Measurements from ENCODE around the gene ATXN7L3B.
"Not testable (repeated sequence)": the region's sequence is repeated elsewhere in the genome, so short reads cannot be mapped to it uniquely, and the experiment has no call there.

The ATXN7L3B gene, protein sequence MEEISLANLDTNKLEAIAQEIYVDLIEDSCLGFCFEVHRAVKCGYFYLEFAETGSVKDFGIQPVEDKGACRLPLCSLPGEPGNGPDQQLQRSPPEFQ

DNA sequence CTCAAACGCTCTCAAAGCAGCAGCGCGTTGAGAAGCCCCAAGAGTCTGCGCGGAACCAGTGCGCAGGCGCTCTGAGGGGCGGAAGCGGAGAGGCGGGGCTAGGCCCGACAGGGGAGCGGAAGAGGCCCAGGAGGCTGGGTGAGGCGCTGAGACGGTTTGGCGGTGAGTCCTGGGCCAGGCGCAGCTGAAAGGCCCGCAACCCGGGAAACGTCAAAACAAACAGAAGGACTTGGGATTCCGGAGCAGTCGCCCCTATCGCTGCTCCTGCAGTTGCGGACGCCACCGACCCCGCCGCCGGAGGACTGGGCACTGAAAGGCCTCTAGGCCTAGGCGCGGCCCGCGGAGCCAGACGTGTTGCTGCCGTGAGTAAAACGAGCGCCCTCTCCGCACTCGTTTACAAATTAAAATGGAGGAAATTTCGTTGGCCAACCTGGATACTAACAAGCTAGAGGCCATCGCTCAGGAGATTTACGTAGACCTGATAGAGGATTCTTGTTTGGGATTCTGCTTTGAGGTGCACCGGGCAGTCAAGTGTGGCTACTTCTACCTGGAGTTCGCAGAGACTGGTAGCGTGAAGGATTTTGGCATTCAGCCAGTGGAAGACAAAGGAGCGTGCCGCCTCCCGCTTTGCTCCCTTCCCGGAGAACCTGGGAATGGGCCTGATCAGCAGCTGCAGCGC lies at the start of gene ATXN7L3B:
Gene ATXN7L3B (plus strand): TSS at position 129 of the 679 bp plus-strand sequence. CDS start 278 bp downstream, at position 407.
- peak; percentile 90 for DNase-seq (ENCODE audit: low read depth)

DNA sequence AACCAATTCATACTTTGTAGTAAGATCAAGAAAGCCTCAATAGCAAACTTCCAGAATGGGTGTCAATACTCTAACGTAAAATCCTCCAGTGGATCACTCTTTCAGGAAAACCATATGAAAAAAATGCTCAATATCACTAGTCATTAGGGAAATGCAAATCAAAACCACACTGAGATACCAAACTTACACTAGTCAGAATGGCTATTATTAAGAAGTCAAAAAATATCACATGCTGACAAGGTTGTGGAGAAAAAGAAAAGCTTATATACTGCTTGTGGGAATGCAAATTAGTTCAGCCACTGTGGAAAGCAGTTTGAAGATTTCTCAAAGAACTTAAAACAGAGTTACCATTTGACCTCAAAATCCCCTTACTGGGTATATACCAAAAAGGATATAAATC lies 49.5 kb upstream of the ATXN7L3B start:
- DNase-seq (ENCODE audit: low read depth), result no peak

DNA sequence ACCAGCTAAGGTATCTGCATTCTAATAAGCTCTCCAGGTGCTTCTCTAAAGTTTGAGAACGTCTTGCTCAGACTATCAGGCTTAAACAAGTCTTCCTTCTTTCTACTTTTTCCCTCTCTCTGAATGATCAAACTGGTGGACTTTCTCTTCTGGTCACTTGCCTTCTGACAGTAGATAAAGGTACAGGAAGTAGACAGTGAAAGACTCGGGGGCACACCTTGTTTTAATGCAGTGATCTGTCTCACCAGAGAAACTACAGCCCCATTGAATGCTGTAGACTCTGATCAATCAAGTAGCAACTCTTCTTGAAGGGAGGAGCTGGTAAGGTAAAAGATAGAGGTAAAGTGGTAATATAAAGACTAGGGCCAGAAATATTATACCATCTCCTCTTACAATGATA lies 48.1 kb upstream of the ATXN7L3B start:
- no peak for DNase-seq (ENCODE audit: low read depth)

DNA sequence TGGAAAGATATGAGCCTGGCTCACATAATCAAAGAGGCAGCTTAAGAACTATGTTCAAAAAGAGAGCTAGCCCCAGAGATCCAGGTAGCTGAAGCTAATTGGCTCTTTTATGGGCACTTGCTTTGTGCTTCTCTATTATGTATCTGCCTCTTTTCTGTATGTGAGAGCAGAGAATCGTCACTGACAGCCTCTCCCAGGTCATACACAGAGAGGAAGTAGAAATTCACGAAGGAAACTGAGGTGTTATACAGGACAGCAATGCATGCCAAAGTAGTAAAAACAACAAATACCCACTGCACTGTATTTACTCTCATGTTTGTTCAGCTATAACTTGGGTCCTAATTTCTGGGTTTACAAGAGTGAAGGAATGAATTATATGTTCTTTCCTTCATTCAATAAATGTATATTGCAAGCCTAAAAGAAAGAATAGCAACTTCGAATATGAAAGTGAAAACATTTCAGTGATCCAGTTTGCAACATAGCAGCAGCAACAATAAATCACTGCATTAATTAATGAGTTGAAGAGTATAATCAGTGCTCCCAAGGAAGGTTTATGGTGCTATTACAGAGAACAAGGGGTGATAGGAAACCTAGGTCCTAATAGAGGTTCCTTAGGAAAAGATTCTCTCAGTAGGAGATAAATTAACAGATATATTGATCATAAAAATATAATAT lies 47.1 kb upstream of the ATXN7L3B start:
- no peak for DNase-seq (ENCODE audit: low read depth)

DNA sequence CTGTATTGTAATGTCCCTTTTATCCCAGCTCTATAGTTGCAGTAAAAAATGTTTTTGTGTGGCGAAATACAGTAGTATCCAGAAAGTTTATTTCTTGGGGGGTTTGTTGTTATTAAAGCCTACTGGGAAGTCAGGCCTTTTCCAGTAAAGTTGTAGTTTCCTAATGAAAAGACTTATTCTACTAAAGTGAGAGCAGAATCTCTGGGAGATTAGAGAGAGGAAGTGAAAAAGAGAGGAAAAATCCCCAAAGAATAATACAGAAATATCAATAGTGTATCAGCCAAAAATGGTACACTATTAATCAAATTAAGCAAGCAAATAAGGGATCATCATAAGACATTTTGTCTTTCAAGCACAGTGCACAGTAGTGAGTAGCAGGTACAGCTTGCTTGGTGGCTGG lies 46.3 kb upstream of the ATXN7L3B start:
- no peak for DNase-seq (ENCODE audit: low read depth)

DNA sequence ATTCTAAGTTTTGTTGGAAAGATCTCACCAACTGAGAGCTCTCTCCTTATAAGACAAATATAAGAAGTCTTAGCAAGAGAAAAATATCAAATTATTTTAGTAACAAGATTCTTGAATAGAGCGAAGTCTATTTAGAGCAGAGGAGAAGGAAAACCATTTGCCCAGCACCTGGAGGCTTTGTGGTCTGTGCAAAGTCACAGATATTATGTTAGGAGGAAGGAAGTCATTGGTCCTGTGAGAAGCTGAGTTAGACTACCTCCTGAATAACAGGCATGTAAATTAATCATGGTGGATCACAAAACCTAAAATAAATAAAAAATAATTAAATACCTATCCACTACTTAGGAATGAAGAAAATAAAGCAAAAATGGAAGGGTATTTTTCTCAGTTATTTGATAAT lies 38.4 kb upstream of the ATXN7L3B start:
- no peak for DNase-seq (ENCODE audit: low read depth)

DNA sequence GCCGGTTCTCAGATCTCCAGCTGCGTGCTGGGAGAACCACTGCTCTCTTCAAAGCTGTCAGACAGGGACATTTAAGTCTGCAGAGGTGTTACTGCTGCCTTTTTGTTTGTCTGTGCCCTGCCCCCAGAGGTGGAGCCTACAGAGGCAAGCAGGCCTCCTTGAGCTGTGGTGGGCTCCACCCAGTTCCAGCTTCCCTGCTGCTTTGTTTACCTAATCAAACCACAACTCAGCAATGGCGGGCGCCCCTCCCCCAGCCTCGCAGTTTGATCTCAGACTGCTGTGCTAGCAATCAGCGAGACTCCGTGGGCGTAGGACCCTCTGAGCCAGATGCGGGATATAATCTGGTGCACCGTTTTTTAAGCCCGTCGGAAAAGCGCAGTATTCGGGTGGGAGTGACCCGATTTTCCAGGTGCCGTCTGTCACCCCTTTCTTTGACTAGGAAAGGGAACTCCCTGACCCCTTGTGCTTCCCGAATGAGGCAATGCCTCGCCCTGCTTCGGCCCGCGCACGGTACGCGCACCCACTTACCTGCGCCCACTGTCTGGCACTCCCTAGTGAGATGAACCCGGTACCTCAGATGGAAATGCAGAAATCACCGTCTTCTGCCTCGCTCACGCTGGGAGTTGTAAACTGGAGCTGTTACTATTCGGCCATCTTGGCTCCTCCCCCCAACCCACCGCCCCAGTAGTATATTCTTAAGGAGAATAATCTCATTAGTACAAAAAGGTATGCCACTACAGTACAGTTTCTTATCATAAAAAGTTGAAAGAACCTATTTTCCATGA lies 28.6 kb upstream of the ATXN7L3B start:
- not testable (repeated sequence) for DNase-seq (ENCODE audit: low read depth)

DNA sequence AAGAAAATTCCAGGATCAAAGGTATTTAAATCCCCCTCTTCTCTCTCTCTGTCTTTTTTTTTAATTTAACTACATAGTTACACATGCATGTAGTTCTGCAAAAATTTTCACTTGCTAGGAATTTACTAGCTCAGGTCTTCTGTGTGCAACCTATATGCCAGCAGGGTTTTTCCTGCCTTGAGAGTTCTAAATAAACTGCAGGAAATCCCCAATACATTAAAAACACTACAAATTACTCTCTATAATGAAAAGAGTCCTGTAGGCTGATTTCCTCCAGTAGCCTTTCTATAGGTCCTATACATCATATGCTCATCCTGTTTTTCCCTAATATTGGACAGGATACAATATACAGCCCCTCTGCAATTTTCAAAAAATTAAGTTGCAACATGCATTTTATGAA lies 27.7 kb upstream of the ATXN7L3B start:
- no peak for DNase-seq (ENCODE audit: low read depth)

DNA sequence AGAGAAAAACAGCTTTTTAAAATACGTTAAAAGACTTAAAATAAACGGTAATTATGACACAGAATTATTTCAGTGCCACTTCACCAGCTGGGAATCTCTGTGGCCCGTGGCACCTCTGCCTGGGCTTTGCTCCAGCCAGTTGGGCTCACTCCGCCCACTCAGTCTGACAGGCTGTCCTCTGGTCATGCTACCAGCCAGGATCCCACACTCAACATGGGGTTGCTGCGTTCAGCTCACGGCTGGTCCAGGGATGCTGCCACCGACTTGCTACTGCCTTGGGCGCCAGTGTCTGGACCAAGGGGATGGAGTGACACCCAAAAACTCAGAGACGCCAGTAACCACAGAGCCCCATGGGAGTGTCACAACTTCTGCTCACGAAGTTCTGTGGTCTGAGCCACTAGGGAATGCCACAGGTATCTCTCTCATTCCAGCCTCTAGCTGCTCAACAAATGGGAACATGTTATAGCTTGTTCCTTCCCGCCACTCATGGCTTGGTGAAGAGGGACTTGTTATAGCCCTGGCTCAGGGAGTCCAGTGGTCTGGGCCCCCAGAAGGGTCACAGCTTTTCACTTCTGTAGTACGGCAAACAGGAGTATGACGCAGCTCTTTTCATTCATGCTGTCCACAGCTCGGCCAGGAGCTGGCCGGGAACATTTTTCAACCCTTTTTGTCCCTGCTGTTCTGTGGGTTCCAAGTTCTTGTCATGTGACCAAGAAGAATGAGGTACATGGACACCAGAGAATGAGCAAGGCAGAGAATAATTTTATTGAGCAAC lies 23.4 kb upstream of the ATXN7L3B start:
- DNase-seq (ENCODE audit: low read depth), result no peak

DNA sequence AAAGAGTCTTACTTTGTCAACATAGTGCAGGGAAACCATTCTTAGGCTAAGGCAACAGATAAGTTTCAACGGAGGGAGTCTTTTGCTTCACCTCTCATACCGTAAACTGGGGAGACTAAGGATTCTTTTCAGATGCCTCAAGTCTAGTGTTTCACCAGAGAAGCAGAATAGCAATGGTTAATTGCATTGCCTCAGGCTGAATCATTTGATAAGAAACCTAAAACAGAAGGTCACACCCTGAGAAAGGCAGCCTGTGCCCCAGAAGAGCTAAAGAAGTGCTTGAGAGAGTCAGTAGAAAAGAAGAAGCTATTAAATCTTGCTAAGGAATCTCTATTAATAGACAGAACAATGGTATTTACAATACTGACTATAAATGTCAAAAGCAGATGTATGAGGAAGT lies 21.8 kb upstream of the ATXN7L3B start:
- no peak for DNase-seq (ENCODE audit: low read depth)

DNA sequence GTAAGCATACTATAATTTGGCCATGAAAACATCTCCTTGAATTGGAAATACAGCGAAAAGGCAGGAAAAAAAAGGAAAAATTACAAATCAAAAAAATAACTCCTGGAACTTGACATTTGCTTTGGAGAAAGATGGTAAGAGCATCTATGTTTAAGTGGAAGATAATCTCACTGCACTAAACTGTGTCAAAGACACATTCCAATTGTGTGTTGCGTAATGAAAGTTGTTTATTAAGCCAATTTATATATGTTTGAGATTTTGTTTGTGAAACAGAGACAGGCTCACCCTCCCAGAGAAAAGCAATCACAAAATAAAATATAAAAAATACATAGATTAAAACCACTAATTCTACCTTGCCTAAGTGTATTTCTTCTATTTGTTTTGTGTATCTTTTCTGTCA lies 11.1 kb upstream of the ATXN7L3B start:
- no peak for DNase-seq (ENCODE audit: low read depth)

DNA sequence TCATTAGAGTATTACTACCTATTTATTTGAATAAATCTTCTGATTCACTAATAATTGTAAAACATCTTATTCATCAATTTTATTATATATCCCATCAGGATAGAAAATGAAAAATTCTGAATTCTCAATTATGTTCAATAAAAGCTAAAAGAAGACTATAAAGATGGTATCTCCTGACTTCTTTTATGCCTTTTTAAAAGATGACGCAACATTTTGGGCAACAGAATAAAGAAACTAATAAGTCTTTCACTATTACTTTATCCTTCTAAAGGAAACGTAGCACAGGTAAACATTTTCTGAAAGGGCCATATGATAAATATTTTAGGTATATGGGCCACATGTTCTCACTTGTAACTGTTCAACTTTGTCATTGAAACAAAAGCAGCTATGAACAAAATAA lies 10.1 kb upstream of the ATXN7L3B start:
- DNase-seq (ENCODE audit: low read depth), result no peak

DNA sequence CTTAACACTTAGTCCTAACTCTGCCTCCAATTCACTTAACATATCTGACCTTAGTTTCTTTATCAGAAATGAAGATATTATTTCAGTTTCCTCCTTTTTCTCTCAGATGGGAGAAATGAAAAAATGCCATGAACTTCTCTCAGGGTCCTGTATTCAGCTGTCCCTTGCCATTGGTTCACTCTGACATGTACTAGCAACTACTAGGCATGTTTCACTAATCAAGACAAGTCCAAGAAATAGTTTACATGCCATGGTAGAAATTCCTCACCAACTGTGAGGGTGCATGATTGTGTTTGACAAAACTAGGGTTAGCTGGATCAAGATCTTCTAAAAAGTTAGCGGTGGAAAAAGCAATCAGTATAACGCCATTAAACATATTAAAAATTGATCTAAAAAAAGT lies 7.0 kb upstream of the ATXN7L3B start:
- no peak for DNase-seq (ENCODE audit: low read depth)

DNA sequence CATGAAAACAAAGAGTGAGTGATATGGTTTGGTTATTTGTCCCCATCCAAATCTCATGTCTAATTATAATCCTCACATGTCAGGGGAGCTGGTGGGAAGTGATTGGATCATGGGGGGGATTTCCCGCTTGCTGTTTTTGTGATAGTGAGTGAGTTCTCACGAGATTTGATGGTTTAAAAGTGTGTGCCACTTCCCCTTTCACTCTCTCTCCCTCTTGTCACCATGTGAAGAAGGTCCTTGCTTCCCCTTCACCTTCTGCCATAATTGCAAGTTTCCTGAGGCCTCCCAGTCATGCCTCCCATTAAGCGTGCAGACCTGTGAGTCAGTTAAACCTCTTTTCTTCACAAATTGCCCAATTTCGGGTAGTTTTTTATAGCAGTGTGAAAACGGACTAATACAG lies 2.1 kb upstream of the ATXN7L3B start:
- DNase-seq (ENCODE audit: low read depth), result no peak

DNA sequence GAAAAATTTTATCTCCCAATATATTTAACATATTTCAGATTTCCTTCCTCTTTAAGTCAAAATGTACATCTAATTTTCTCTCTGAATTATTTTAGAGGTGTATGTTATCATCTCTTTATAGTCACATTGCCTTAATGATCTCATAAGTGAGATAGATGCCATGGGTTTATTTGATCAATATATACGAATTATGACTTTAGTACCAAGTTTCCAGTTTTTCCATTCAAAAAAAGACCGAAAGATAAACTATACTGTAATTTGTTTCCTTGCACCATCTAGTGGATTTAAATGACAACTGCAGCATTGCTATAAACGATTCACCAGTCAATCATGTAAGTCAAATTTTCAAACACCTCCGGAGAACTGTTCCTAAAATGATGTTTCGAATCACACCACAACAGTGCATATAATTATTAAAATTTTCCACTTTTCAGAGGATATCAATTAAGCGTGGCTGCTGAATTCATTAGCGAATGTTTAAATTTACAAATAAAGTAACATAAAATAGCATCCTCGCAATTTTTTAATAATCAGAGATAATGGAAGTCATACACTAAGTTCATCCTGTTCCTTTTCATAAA lies 419 bp upstream of the ATXN7L3B start:
- no peak for DNase-seq (ENCODE audit: low read depth)

DNA sequence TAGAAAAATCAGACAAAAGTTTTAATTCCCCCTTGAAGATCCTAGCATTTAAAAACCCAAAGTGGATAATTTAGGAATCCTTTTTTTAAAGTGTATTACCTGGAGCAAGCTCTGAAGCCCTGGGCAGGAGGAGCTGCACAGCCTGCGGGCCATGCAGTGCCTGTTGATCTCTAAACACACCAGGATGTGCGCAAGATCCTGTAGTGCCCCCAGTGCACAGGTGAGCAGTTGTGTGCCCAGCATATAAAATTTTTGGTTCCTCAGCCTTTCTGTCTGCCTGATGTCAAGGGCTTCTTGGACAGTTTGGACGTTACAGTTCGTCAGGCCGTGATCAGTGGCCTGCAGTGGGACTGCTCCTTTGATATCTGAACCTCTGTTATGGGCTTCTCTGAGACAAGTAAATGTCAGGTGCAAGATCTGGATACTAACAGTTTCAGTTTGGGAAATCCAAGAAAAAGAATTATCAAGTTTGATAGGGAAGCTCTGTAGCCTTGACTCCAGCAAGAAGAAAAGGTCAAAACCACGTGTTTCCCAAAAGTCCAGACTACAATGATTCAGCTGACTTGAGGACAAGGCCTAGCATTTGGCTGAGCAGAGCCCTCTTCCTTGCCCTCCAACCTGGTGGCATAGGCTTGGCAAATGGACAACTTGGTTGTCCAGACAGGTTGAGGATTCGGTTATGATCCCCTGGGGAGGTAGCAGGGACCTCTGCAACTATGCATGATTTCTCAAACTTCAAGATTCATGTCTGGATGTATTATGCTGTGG lies 1.0 kb downstream of the ATXN7L3B start:
- DNase-seq (ENCODE audit: low read depth), result peak; percentile 11

DNA sequence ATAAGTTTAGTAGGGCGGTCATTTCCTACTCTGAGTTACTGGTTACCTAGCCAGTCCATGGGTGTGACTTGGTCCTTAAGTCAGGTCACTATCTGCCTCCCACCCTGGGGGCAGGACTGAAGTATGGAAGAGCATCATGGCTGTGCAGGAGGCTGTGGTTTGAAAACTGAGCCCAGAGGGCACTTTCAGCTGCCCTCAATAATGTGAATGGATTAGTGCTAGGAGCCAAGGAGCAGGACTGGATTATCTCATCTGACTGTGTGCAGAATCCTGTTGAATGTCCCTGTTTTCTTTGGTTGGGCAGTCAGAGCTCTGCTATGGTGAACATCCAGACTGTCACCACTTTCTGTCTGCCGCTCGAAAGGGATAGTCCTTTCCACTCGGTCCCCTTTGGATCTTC lies 1.6 kb downstream of the ATXN7L3B start:
- no peak for DNase-seq (ENCODE audit: low read depth)

DNA sequence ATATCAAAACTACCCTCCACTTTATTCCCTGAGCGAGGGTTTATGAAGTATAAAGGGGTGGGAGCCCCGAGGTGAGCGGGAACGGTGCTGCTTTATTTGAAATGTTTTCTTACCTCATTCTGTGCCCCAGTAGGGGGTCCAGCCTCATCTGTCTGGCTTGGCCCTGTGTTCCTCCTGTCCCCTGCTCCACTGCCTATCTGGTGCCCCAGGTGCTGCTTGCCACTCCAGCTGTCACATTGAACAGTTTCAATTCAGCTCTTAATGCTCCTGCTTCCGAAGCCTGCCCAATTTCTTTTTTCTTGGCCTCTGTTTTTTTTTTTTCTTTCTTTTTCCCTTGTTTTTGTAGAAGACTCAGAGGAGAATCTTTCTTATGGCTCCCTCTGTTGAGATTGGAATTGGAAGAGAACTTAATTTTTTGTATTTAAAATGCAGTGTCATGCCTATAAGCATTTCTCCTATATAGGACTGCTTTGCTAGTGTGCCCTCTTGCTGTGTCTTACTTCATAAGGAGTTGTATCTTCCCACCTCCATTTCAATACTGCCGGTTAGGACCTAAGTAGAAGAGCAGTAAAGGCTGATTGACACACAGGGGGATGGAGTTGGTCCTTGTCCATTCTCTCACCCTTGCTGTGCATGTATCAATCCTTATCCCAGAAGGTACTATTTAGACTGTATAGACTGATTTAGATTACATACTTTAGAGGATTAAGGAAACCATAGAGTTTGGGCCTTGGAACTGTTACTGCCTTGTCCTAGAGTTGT lies 2.3 kb downstream of the ATXN7L3B start:
- DNase-seq (ENCODE audit: low read depth), result no peak

DNA sequence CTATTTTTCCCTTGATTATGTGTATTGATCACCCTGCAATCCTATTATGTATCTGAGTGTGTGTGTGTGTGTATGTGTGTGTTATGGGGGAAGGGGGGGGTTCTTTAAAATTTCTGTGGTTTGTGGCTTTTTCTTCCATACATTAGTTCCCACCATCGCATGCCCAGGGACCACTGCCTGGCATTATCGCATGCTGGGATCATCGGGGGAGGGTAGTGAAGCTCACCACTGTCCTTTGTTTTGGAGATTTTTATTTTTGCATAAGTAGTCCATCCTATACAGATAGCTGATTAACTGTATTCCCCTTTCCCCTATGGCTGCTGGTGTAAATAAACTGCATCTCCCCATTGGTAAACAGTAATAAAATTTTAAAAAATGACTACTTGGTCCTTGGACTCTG lies 3.4 kb downstream of the ATXN7L3B start:
- no peak for DNase-seq (ENCODE audit: low read depth)

DNA sequence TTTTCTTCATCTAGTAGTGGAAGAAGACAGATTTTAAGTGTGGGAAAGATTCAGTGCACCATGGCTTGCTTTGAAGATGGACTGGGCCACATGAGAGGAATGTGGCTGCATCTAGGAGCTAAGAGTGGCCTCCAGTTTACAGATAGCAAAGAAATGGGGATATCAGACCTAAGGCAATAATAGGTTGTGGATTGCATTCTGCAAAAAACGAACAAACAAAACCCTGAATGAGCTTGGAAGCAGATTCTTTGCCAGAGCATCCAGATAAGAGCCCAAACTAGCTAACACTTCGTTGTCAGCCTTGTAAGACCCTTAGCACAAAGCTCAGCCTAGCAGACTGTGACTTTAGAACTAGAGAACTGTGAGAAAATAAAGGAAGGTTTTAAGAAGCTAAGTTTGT lies 9.6 kb downstream of the ATXN7L3B start:
- DNase-seq (ENCODE audit: low read depth), result no peak
